CD1c-positive myeloid dendritic cell (primary cell): Measurements from ENCODE around the gene STEAP3.
A peak's percentile ranks its signal among the peaks of the same experiment; 100 is the strongest.

ENCODE experiments used
- DNase-seq: peaks from one replicate; pipeline ENCODE4 v3.0.0-alpha.2; 2016; ENCODE audit errors: extremely low spot score

Gene STEAP3

GRCh38 chr2:119225926-119226325 is 2.3 kb downstream of the STEAP3 start:
- DNase-seq = no peak

- DNase-seq = no peak
Measured at GRCh38 chr2:119227346-119227745, 3.7 kb downstream of the STEAP3 start.

GRCh38 chr2:119228136-119228535 is 4.5 kb downstream of the STEAP3 start:
- no peak for DNase-seq

GRCh38 chr2:119228964-119229363 is 5.3 kb downstream of the STEAP3 start:
- DNase-seq = no peak

GRCh38 chr2:119229716-119230115 is 6.1 kb downstream of the STEAP3 start:
- DNase-seq = no peak

GRCh38 chr2:119230219-119231185 is 6.9 kb downstream of the STEAP3 start:
- DNase-seq = no peak

- no peak for DNase-seq
Measured at GRCh38 chr2:119231975-119232665, 8.5 kb downstream of the STEAP3 start.

GRCh38 chr2:119232666-119232993 is 9.0 kb downstream of the STEAP3 start:
- DNase-seq = no peak

- no peak for DNase-seq
Measured at GRCh38 chr2:119233326-119234020, 9.8 kb downstream of the STEAP3 start.

GRCh38 chr2:119234021-119235019 is 10.7 kb downstream of the STEAP3 start:
- DNase-seq = peak; percentile 3

GRCh38 chr2:119236796-119237195 is 13.2 kb downstream of the STEAP3 start:
- no peak for DNase-seq

GRCh38 chr2:119240311-119241204 is 16.9 kb downstream of the STEAP3 start:
- no peak for DNase-seq

GRCh38 chr2:119241205-119241532 is 17.5 kb downstream of the STEAP3 start:
- no peak for DNase-seq

GRCh38 chr2:119242276-119243119 is 18.9 kb downstream of the STEAP3 start:
- DNase-seq = no peak

- DNase-seq = no peak
Measured at GRCh38 chr2:119243621-119244020, 20.0 kb downstream of the STEAP3 start.

GRCh38 chr2:119245076-119245840 is 21.6 kb downstream of the STEAP3 start:
- DNase-seq = no peak

- DNase-seq = no peak
Measured at GRCh38 chr2:119245841-119246230, 22.2 kb downstream of the STEAP3 start.
